HG03139 (cell line): ENCODE results near the gene ATP1A3.

Experiments
- ATAC-seq: cut with Tn5 transposase; IDR thresholded peaks from one replicate; pipeline ENCODE4 v1.9.1; 2021; ENCODE audit not compliant: unreplicated experiment

Gene ATP1A3

GRCh38 chr19:41988947-41989346 is 5.1 kb downstream of the ATP1A3 start:
- no peak for ATAC-seq

GRCh38 chr19:41987141-41987860 is 6.7 kb downstream of the ATP1A3 start:
- no peak for ATAC-seq

- ATAC-seq, result no peak
Measured at GRCh38 chr19:41984961-41985360, 9.1 kb downstream of the ATP1A3 start.

DNA sequence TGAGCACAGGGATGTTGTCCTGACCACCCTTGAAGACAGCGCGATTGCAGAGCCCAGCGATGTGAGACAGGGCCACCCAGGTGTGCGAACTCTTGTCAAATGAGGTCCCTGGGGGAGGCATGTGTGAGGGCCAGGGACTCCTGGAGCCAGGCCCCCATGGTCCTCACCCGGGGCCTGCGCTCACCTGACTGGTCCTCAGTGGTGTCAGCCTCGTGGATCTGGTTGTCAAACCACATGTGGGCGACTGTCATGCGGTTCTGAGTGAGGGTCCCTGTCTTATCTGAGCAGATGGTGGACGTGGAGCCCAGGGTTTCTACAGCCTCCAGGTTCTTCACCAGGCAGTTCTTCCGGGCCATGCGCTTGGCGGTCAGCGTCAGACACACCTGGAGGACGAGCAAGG is 12.3 kb downstream of the ATP1A3 start:
- no peak for ATAC-seq

GRCh38 chr19:41978470-41978869 is 15.6 kb downstream of the ATP1A3 start:
- ATAC-seq, result no peak

GRCh38 chr19:41977916-41978315 is 16.1 kb downstream of the ATP1A3 start:
- no peak for ATAC-seq

GRCh38 chr19:41974652-41975051 is 19.4 kb downstream of the ATP1A3 start:
- ATAC-seq, result no peak

DNA sequence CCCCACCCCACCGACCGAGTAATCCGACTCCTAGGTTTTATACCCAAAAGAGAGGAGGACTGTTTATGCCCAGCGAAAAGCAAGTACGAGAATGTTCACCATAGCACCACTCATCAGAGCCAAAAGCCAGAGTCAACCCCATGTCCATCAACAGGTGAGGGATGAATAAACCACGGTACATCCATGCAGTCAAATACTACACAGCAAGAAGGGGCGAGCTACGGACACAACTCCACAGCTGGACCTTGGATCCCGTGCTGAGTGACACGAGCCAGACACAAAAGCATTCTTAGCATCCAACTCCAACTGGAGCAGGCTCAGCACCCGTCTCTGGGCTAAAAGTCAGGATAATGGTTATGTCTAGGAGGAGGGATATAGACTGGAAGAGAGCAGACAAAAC is 22.7 kb downstream of the ATP1A3 start:
- no peak for ATAC-seq

- no peak for ATAC-seq
Measured at GRCh38 chr19:41969772-41970458, 24.1 kb downstream of the ATP1A3 start.

DNA sequence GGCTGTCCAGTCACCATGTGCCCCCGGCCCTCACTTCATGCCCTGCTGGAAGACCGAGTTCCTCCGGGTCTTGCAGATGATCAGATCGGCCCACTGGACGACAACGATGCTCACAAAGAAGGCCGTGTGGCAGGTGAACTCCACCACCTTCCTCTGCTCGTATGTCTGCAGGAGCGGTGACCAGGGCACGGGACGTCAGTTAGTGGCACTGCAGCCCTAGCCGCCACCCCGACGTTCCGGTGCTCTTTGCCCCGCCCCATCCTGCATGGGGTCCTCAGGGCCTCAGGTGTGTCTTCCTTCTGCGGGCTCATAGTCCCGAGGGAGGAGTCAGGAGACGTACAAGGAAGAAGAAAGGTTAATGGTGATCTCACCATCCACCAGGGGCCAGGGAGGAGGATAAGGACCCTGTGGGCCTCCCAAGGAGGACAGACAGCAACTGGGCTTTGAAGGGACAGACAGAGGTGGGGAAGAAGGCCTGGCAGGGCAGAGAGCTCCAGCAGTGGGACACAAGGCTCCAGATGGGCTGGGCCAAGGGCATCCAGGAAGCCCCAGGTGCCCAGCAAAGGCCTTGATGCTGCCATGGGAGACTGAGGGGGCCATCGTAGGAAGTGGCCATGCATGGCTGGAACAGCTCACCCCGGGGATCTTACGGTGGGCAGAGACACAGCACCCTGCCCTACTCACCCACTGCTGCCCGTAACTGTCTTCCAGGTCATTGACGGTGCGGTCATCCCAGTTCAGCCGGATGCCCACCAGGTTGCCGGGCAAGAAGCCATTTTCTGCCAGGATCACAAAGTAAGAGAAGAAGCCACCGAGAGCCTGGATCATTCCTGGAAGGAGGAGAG is 25.1 kb downstream of the ATP1A3 start:
- ATAC-seq, result no peak

DNA sequence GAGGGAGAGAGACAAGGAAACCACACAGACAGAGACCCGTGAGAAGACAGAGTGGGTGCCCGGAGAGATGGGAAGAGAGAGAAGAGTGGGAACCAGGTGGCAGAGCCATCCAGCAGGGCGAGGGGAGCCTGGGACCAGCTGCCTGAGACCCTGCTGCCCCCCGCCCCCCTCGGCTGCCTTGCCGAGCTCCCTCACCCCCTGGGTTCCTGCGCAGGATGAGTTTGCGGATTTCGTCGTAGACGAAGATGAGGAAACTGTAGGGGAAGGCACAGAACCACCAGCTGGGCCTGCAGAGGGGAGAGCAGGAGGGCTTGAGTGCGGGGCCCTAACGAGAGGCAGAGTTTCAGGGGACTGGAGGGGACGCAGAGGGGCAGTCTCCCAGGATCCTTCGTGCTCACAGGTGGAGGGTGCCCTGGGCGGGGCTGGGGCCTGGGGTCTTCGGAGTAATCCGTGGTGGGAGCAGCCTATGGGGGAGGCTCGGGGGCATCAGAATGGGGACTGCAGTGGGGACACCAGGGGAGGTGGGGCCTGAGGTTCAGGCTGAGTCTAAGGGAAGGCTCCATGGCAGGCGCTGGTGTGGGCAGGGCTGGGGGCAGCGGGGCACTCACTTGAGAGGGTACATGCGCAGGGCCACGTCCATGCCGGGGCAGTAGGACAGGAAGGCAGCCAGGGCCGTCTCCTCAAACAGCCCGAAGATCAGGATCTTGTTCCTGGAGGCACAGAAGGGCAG is 26.8 kb downstream of the ATP1A3 start:
- ATAC-seq, result no peak

- no peak for ATAC-seq
Measured at GRCh38 chr19:41965106-41965505, 28.9 kb downstream of the ATP1A3 start.

DNA sequence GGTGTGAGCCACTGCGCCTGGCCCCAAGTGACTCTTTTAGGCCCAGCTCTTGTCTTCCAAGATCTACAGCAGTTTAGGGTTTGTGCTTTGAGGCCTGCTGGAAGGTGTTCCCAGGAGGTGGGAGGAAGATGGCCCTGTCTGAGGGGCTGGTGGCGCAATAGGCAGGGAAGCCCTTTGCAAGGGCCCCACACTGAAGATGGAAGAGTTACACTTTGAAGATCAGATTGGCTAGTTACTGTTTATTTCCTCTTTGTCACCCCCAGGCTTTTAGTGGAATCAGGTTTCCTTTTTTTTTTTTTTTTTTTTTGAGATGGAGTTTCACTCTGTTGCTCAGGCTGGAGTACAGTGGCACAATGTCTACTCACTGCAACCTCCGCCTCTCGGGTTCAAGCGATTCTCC is 33.1 kb downstream of the ATP1A3 start:
- ATAC-seq, result no peak

DNA sequence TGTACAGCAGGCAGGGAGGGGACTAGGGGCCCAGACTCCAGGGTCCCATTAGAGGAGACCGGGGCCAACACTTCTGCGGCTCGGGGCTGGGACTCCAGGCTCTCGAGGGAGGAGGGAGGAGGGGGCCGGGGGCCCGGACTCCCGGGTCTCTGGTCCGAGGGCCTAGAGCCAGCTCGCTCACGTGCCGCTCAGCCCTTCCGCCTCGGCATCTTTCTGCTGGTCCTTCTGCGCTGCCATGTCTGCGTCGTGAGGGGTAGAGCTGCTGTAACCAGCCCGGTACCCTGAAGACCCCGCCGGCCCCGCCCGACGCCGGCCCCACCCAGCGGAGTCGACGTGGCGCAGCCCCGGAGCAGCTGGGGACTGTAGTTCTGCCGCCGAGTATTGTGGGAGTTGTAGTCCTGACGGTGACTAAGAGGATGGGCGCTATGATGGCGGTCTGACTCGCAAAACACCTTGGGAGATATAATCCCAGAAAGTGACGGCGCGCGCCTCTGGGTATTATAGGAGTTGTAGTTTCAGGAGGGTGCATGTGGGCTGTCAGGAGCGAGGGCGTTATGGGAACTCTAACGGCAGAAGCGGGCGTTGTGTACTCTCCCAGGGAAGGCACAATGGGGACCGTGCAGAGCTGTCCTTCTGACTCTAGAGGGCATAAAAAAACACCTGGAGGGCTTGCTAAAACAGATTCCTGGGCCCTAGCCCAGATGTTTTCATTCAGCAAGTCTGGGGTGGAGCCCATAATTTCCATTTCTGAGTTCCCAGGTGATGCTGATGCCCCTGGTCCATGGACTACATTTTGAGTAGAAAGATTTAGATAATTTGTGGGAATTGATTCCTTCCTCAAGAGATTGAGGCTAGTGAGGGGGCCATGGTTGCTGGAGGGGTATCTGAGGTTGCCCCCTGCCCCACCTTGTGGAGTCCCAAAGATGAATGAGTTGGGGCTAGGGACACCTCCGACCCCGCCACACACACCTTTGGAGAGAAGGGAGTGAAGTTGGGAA is 34.7 kb downstream of the ATP1A3 start, which contains the start of gene RABAC1:
Gene RABAC1, minus strand, starts transcription at position 266 of the 998 bp plus-strand sequence. Its CDS starts 29 bp downstream, at position 237.
- peak; percentile 78 for ATAC-seq

- no peak for ATAC-seq
Measured at GRCh38 chr19:41958367-41959055, 35.5 kb downstream of the ATP1A3 start.

DNA sequence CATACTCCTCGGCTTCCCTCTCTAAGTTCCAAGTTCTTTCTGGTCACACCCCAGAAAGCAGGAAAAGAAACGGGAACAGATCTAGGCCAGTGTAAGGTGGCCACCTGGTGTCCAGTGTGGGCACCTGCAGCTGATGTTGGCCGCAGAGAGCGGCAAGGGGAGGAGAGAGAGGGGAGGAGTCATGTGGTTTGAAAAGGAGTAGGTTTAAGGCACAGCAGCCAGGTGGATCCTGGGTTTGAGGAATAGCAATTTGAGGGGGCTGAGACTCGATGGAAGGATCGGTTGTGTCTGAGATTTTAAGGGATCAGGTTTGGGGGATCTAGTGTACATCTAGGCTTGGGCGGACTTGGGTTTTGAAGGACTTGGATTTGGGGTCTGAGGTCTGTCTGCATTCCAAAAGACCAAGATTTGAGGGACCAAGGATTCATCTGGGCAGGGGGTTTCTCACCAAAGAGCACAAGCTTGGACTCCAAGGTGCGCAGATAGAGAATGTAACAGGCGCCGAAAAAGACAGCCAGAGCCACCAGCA is 36.1 kb downstream of the ATP1A3 start:
- no peak for ATAC-seq

DNA sequence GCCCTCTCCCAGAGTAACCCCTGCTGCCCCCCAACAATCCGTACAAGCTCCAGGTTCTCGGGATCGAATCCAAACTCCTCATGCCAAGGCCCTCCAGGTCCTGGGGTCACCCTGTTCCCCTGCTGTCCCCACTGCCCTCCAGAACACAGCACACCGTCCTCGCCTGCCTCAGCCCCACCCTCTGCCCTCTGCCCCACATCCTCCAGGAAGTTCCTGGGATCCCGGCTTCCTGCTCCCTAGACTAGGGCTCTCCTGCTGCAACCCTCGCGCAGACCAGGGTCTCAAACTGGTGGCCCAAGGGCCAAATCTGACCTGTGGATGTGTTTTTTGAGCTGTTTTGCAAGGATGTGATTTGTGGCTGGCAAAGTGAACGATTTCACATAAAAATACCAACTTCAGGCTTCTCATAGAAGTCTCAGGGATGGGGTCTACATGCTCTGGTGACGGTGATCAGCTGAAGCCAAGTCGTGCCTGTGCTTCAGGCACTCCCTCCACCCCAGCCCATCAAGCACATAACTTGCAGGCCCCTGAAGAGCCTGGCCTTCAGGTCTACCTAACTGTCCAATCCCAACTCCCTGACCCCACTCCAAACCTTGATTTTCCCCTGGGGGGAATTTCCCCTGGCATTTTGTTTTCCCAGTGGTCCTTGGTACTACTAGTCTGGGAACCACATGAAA is 36.7 kb downstream of the ATP1A3 start:
- ATAC-seq, result no peak

- ATAC-seq, result no peak
Measured at GRCh38 chr19:41956621-41957020, 37.4 kb downstream of the ATP1A3 start.
